PC-9 (cell line): ENCODE measurements around the gene TRPV3. TPM values are rescaled to one million over a fixed set of nuclear protein-coding genes. Genes with fewer than 3 reads are reported as not detected.

ENCODE experiments used
- BruUV-seq: library from RNA; stranded (reverse); fragments of 400-500 nt; replicated peaks from 2 replicates; lab custom pipeline; 2021; lab: Mats Ljungman, UMichigan
- CTCF ChIA-PET: fragments of 300-600 bp; sonication (Branson Sonifier 250); formaldehyde crosslinking; loops from one replicate; lab custom pipeline; 2022; ENCODE audit warnings: antibody characterized with exemption; lab: Charles Lee
- POLR2A ChIA-PET: fragments of 300-600 bp; sonication (Branson Sonifier 250); formaldehyde crosslinking; loops from one replicate; lab custom pipeline; 2022; ENCODE audit warnings: antibody characterized with exemption; ENCODE audit not compliant: unreplicated experiment; lab: Charles Lee
- DNase-seq, 2 experiments: peaks; one replicate each; pipeline versions ENCODE4 v3.0.0 to v3.0.0-alpha.2; 2015 to 2022; ENCODE audit warnings: mixed read lengths in 1 of 2
- H2AFZ ChIP-seq: fragments of 200-600 bp; sonication (generic); 2 replicates; pipeline ENCODE4 v1.8.1; 2017; ENCODE audit warnings: antibody characterized with exemption
- H3F3A ChIP-seq: fragments of 200-600 bp; sonication (generic); 2 replicates; pipeline ENCODE4 v1.8.1; 2017; ENCODE audit warnings: antibody characterized with exemption, mild to moderate bottlenecking, low read depth; ENCODE audit not compliant: insufficient read depth
- H3K27ac ChIP-seq: fragments of 200-600 bp; sonication (generic); 2 replicates; pipeline ENCODE4 v1.6.1; 2016; ENCODE audit warnings: mixed run types
- H3K27me3 ChIP-seq: fragments of 200-600 bp; sonication (generic); 2 replicates; pipeline ENCODE4 v1.6.1; 2016; ENCODE audit warnings: low read depth, mixed run types; ENCODE audit not compliant: insufficient read depth
- H3K36me3 ChIP-seq: fragments of 200-600 bp; sonication (generic); 2 replicates; pipeline ENCODE4 v1.6.1; 2016; ENCODE audit warnings: low read depth, mixed run types
- H3K4me1 ChIP-seq: fragments of 200-600 bp; sonication (generic); replicated peaks from 2 replicates; pipeline ENCODE4 v1.6.1; 2016; ENCODE audit warnings: mixed run types; ENCODE audit not compliant: insufficient read depth
- H3K4me2 ChIP-seq: fragments of 200-600 bp; sonication (generic); 2 replicates; pipeline ENCODE4 v1.6.1; 2017; ENCODE audit warnings: mixed run types
- H3K4me3 ChIP-seq: fragments of 200-600 bp; sonication (generic); 2 replicates; pipeline ENCODE4 v1.6.1; 2016; ENCODE audit warnings: mixed run types
- H3K79me2 ChIP-seq: fragments of 200-600 bp; sonication (generic); 2 replicates; pipeline ENCODE4 v1.6.1; 2017; ENCODE audit warnings: low read depth, mixed run types
- H3K9me2 ChIP-seq: fragments of 200-600 bp; sonication (generic); 2 replicates; pipeline ENCODE4 v1.8.1; 2017; ENCODE audit warnings: mild to moderate bottlenecking; ENCODE audit not compliant: insufficient read depth
- H3K9me3 ChIP-seq: fragments of 200-600 bp; sonication (generic); 2 replicates; pipeline ENCODE4 v1.8.1; 2016; ENCODE audit warnings: low read depth; ENCODE audit not compliant: insufficient read depth
- H4K20me1 ChIP-seq: fragments of 200-600 bp; sonication (generic); 2 replicates; pipeline ENCODE4 v1.8.1; 2017; ENCODE audit not compliant: insufficient read depth
- CTCF ChIP-seq: fragments of 200-600 bp; sonication (generic); conservative IDR thresholded peaks from 2 replicates; pipeline ENCODE4 v1.6.1; 2017; ENCODE audit warnings: mixed run types, antibody characterized with exemption, mild to moderate bottlenecking, moderate library complexity
- EZH2 ChIP-seq: fragments of 200-600 bp; sonication (generic); IDR thresholded peaks from 2 replicates; pipeline ENCODE4 v1.8.0; 2017; ENCODE audit warnings: antibody characterized with exemption, low read depth
- intact Hi-C: fragments of 100-400 bp; cut with micrococcal nuclease; formaldehyde crosslinking; loops from one replicate; pipeline ENCODE4 v1.10.0; 2022; ENCODE audit not compliant: unreplicated experiment
- total RNA-seq: library from RNA; stranded (reverse); gene quantifications from 2 replicates; pipeline ENCODE4 v1.2.3, GENCODE V29; 2021

The TRPV3 gene
- total RNA-seq, 1 experiment from 2014 or later = 1.9 TPM

DNA sequence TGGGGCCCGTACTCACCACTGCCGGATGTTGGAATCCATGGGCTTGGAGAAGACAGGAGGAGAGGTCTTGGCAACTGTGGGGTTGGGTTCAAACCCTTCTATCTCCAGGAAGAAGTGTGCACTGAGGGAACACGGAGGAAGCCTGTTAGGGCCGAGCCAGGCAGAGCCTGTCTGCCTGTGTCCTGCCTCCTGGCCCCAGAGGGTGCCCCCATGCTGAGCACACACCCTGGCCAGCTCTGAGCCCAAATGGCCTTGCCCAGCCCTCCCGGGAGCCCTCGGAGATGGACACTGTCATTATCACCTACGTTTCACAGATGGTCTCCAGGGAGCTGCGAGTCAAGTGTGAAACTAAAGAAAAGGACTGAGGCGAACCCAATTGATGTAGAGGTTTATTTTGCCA lies 12.5 kb downstream of the TRPV3 start:
- Histone ChIP-seq H2AFZ (no peak overlapping the region), H3K79me2 (no peaks in the 10 kb centered on the region), H3K9me2 (no peaks in the 10 kb centered on the region), H3K4me2 (no peak overlapping the region), H3K36me3 (no peaks in the 10 kb centered on the region), H3K4me1 (no peaks in the 10 kb centered on the region), H3K4me3 (no peak overlapping the region), H4K20me1 (no peaks in the 10 kb centered on the region), H3K27ac (no peak overlapping the region), H3K9me3 (no peaks in the 10 kb centered on the region; the same call in 1 of the 2 replicates), H3K27me3 (peaks cover 5% of the 10 kb centered on the region), H3F3A (no peaks in the 10 kb centered on the region)
- ChIA-PET POLR2A (no interaction called here), CTCF (no interaction called here)
- TF ChIP-seq EZH2 (no peak), CTCF (no peak)
- no peak for DNase-seq
- BruUV-seq = no TSS peak
- intact Hi-C loops = no loop called here

DNA sequence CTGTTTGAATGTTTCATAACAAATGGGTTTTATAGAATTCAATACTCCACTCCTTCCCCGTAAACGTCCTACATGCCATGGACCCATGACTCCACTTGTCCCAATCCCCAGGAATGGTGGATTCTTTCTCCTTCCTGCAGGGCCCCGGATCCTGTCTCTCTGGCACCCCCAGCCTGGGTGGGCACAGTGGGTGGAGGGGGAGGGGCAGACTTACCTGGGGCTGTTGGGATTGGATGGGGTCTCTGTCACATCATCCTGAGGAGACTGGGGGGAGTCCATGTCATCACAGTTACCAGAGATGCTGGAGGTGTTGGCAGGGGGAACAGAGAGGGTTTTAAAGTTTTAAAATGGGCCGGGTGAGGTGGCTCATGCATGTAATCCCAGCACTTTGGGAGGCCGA lies 13.2 kb downstream of the TRPV3 start:
- no peak overlapping the region for H3K4me2 ChIP-seq
- no peak overlapping the region for H3K27ac ChIP-seq
- H3F3A ChIP-seq = no peaks in the 10 kb centered on the region
- no peaks in the 10 kb centered on the region for H3K9me2 ChIP-seq
- no peaks in the 10 kb centered on the region; the same call in 1 of the 2 replicates for H3K9me3 ChIP-seq
- no peaks in the 10 kb centered on the region for H3K79me2 ChIP-seq
- no peaks in the 10 kb centered on the region for H3K4me1 ChIP-seq
- CTCF ChIA-PET = no interaction called here
- no peak overlapping the region for H2AFZ ChIP-seq
- peaks cover 5% of the 10 kb centered on the region for H3K27me3 ChIP-seq
- no TSS peak for BruUV-seq
- TF ChIP-seq CTCF (no peak), EZH2 (no peak)
- intact Hi-C loops = no loop called here
- POLR2A ChIA-PET = no interaction called here
- no peaks in the 10 kb centered on the region for H4K20me1 ChIP-seq
- DNase-seq = no peak
- no peak overlapping the region for H3K4me3 ChIP-seq
- H3K36me3 ChIP-seq = no peaks in the 10 kb centered on the region

GRCh38 chr17:3543453-3543852 lies 14.2 kb downstream of the TRPV3 start:
- POLR2A ChIA-PET = no interaction called here
- H2AFZ ChIP-seq = no peak overlapping the region
- H3K27me3 ChIP-seq = peaks cover 5% of the 10 kb centered on the region
- no peaks in the 10 kb centered on the region for H3K4me1 ChIP-seq
- H3F3A ChIP-seq = no peaks in the 10 kb centered on the region
- H3K79me2 ChIP-seq = no peaks in the 10 kb centered on the region
- H3K27ac ChIP-seq = no peak overlapping the region
- H3K4me2 ChIP-seq = no peak overlapping the region
- H3K9me2 ChIP-seq = no peaks in the 10 kb centered on the region
- no peak for DNase-seq
- CTCF ChIA-PET = no interaction called here
- intact Hi-C loops = no loop called here
- BruUV-seq = no TSS peak
- no peak for TF ChIP-seq EZH2
- TF ChIP-seq CTCF = no peak
- no peaks in the 10 kb centered on the region for H3K9me3 ChIP-seq
- H3K4me3 ChIP-seq = no peak overlapping the region
- H3K36me3 ChIP-seq = no peaks in the 10 kb centered on the region
- H4K20me1 ChIP-seq = no peaks in the 10 kb centered on the region
